HG03103 (cell line): ENCODE measurements around the gene CHD6.

Experiments used
- ATAC-seq: cut with Tn5 transposase; IDR thresholded peaks from one replicate; pipeline ENCODE4 v1.9.1; 2021; ENCODE audit warnings: low read depth; ENCODE audit not compliant: unreplicated experiment

CHD6 gene

DNA sequence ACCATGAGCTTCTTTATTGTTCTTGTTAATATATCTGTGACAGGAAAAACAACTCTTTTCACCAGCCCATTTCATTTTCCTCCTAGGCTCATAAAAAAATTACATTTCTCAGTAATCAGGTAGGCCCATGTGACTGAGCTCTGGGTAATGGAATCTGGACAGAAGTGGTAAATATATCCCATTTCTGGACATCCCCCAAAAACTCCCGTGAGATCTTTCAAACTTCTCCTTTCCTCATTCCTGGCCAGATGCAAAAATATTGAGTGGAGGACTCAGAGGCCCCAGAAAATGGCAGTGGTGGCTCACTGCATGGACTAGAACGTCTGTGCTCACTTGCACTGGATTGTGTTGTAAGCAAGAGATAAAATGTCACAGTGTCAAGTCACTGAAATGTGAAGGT is 3.8 kb upstream of the CHD6 start:
- ATAC-seq: no peak

DNA sequence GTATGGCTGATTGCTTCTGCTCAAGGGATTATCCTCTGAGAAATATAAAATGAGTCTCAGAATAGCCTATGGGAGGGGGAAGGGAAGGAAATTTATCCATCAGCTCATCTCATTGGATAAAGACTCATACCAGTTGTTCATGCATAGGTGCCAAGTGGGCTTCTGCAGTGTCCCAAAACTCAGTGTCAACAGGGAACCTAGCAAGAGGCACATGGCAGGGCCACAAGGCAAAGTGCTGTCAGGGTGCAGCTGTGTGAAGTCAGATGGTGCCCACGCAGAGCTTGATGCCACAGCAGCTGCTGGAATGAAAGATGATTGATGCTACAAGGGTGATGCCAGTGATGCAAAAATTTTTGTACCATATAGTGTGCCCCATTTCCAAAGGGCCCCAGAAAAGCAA is 3.2 kb upstream of the CHD6 start:
- ATAC-seq: no peak

DNA sequence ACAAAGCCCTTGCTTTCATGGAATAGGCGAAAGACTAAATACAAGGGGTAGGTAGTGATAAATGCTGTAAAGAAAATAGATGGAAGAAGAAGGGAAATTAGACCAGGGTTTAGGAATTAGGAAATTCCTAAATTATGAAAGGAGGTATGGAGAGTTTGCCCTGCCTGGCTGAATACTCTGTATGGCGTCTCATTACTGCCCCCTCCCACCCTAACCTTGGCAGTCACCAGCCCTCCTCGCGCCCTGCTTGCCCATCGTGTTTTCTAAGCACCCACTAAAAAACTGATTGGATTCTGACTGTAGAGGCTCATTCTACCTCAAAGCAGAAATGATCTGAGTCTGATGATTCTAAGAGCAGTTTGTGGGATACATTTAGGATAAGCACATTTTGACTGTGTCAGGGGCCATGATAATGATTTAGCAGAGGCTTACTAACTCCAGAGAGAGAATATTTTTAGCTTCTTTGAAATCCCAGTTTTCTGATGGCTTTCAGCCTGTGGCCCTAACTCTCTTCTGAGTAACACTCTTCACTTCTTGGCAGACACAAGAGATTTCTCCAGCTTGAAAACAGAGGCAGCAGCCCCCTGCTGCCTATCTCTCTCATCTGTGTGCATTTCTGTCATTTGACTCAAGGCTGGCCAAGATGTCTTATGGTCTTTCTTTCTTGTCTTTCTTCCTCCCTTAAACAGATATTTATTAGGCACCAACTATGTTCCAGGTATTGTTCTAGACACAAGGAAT is 1.4 kb upstream of the CHD6 start:
- ATAC-seq: no peak

DNA sequence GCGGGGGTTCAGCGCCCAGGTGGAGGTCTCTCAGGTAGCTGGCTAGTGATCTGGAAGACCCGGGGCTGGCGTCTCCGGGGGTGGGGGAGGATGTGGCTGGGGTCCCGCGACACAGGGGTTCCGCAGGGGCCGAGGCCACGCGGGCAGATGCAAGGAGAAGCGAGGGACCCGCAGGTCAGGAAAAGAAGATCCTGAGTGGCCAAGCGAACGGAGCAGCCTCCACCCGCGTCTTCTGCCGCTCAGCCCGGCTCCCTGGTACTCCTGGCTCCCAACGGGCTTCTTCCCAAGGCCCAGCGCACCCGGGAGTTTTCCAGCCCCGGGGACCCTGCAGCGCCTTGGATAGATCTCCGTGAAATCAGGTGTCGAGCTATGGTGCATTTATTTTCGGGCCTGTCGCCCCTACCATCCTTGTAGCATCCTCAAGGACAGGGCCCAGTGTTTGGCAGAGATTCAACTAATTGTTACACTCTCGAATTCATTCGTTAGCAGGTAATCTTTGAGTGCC is 682 bp upstream of the CHD6 start:
- no peak for ATAC-seq

DNA sequence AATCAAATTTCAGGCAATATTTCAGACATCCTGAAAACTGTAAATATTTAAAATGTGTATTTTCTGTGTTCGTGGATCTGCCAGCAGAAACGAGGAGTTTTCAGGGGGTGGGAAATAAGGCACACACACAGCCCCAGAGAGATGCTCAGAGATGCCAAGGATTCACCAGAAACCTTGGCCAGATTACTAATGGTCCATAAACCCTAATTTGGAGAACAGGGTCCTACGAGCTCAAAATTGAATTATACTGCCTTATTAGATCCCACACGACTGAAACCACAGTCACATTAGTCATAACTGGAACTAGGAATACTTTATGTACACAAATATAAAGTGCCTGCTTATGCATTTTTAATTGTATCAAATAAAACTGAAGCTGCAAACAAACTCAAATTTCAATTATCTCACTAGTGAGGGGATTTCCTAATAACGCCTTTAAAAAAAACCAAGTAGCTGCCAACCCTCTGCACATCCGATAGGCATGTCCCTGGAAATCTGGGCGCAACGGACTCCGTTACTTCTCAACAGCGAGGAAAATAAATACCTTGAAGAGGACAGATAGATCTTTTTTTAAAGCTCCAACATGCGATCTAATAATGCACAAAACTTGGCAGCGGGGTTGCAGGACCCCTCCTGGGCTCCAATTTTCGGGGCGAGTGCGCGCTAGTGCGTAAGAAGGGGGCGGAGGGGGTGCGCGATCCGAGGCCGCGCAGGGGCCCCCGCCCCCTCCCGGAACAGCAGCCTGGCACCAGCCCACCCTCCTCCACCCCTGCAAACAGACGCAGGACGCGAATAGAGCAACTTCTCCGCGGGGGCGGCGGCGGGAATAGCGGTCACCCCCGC is 897 bp downstream of the CHD6 start:
- peak; percentile 14 for ATAC-seq

DNA sequence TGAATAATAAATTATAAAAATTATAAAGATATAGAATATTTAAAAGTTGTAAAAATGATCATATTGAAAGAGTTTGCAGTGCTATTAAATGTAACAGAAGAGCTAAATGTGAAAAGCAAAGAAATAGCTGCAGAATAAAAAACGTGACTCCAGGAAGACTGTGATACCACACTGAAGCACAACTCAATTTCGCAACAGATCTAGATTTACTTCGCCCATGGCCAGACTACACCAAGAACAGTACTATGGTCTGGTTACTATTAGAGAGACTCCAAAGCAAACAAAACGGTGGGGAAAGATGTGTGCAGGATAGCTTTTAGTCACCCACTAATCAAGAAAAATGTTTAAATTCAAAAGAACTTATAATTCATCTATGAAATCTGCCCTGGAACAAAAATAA is 1.9 kb downstream of the CHD6 start:
- ATAC-seq: no peak

DNA sequence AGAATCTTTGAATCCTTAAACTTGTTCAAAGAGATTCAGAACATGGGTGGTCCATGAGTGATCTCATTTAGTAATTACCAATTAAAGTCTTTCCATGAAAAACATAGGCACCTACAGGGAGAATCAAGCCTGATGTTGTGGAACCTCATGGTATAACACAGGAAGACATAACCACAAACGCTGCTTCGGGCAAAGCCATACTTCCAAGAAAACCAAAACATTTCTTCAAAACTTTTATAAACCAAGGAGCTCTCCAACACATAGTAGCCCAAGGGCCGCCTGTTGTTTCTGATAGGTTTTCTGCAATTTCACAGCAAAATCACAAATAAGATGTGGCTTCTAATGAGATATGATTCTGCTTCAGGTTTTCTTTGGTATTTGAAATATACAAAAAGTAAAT is 2.5 kb downstream of the CHD6 start:
- ATAC-seq: no peak

DNA sequence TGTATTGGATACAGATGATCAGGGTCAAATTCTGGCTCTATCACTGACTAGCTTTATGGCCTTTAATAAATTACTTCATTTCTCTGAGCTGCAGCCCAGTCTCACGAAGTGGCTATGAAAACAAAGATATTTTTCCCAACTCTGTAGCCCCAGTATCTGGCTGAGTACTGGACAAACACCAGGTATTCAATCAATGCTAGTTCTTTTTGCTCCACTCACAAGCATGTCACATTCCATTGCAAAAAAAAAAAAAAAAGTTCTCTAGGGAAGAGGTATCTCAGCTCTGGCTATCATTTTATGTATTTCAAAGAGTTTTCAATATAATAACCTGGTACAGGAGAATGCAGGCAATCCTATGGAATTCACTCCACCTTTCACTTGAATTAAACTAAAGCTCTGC is 3.1 kb downstream of the CHD6 start:
- ATAC-seq: no peak

DNA sequence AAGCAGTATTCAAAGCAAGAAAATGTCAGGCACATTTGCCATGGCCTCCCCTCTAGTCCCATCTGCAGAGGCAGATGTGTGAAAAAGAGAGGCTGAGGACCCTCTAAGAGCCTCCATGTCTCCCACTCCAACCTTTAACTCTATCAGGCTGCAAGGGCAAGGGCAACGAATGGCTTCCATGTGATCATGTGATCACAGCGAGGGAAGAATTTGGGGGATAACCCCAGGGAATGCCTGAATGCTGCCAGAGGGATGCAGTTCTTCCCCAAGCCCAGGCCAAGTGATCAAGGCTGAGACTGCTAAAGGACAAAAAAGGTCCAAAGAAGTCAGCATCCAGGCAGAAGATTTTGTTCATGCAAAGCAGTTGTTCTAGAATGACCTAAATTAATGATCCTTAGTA is 4.9 kb downstream of the CHD6 start:
- no peak for ATAC-seq

DNA sequence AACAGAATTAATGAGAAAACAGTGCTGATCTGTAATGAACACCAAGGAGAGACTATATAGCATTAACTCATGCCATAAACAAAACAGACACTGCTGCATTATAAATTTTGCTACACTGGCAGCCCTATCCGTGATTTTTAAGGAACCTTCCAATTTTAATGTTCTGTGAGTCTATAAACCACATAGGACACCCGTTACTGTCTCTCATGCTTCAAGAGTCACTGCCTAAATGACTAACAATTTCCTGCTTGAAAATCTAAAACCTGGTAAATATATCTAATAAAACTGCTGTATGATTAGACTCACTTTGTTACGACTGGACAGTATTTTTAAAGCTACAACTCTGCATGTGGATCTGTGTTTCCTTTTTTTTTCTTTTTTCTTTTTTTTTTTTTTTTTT is 8.7 kb downstream of the CHD6 start:
- no peak for ATAC-seq

DNA sequence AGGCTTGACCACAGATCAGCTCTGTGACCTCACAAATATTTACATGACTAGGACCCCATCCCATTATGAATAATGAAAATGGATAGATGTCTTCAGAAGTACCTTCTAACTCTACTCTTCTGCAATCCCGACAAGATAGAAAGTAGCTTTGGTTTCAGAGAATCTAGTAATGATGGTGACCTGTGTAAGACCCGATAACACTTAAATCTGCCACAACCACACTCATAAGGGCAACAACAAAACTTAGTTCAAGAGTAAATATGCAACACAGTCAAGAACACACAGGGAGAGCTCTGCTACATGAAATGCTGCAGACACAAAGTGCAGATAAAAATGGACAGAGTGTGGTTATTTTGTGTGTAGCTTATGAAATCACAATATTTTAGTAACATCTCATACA is 9.6 kb downstream of the CHD6 start:
- peak; percentile 58 for ATAC-seq

DNA sequence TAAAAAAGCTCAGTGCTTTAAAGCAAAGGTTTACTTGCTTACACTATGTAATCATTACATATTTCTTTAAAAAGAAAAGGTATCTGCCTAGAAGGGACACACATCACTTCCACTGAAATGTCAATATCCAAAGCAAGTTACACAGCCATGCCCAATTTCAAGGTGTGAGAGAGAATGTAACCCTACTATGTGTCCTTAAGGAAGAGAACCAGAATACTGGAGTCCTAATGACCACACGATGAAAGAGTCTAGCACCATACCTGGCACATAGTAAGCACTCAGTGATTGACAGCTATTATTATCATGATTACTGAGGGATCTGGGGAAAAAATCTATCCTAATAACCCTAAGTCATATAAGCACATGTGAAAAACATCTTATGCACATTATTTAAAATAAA is 10.4 kb downstream of the CHD6 start:
- ATAC-seq: no peak

DNA sequence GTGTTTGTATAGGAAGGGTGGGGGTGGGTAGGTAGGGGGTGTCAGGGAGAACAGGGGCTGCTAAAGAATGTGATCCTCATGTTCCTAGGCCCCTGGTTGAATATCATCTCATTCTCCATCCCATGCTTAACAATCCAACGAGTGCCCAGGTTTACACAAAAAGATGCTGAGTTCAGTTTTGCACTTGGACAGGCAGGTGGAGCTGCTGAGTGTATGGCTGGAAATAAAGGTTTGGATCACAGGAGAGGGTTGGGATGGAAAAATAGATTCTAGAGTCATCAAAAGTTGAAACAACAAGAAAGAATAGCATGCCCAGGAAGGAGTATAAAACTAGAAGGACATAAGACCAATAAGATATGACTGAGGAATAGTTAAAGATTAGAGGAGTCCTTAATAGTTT is 14.2 kb downstream of the CHD6 start:
- no peak for ATAC-seq

DNA sequence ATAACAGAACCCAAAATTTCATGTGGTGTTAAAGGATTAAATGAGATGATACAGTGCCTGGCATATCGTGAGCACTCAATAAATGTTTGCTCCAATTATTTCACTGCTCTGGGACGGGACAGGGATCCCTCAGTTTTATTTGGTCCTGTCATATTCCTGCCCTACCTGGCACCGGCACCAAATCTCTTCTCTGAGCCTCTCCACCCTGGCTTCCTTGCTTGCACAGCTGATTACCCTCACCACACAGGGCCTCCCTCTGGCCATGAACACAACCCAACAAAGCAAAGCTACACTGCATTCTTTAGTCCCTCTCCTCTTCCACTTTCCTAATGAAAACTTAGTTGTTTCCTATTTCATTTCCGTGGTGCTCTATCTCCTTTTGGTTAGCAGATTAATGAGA is 16.4 kb downstream of the CHD6 start:
- no peak for ATAC-seq

DNA sequence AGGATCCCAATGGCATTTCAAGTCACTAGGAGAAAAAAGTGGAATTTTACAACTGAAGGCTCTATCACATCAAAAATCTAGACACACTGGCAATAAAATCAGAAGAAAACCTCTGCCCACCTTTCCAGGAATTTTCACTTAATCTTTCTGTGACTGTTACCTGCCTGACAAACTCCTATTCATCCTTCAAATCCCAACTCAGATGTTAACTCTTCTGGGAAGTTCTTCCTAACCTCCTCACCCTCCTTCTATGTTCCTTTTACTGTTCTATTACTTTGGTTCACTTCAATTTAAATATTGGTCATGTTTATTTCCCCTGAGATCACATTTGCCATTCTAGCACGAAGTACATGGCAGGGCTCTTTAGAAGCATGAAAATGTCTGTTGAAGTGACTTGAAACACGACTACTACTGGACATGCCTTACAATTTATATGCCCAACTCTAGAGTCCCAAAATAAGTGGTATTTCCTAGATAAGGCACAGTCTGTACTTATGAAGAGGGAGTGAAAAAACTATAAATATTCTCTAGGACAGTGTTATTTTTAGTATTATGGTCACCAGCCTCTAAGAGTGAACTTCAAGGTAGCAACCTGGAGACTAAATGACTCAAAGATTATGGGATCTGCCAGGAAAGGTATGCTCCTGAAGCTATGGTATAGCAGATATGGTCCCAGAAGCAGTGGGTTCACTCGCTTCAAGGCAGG is 17.1 kb downstream of the CHD6 start:
- no peak for ATAC-seq

DNA sequence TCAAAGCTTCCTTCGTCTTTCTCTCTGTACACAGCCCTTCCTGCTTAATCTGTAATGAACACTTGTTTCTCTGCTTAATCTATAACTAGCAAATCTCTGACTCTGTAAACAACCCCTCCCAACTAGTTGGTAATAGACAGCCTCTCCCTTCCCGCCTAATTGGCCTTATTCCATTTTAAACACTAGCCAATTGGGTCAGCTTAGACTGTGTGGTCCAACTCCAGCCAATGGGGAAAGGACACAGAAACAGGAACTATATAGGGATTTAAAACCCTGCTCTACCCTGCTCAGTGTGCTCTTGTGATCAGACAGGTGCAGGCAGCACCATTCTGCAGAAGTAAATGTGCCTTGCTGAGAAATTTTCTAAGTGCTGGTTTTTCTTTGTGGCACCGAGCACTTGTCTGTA is 18.5 kb downstream of the CHD6 start:
- ATAC-seq: no peak

DNA sequence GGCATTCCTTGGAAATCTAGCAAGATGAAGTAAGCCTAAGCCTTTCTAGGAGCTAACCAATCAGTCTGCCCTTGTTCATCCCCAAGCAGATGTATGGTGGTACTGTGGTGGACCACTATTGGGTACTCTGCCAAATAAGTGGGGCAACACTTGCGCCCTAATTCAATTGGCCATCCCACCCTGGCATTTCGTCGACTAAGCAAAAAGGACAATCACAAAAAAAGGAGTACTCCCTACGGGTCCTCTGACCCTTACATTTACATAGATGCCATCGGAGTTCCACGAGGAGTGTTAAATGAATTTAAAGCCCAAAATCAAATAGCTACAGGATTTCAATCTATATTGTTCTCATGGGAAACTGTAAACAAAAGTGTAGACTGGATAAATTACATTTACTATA is 19.5 kb downstream of the CHD6 start:
- ATAC-seq: no peak

DNA sequence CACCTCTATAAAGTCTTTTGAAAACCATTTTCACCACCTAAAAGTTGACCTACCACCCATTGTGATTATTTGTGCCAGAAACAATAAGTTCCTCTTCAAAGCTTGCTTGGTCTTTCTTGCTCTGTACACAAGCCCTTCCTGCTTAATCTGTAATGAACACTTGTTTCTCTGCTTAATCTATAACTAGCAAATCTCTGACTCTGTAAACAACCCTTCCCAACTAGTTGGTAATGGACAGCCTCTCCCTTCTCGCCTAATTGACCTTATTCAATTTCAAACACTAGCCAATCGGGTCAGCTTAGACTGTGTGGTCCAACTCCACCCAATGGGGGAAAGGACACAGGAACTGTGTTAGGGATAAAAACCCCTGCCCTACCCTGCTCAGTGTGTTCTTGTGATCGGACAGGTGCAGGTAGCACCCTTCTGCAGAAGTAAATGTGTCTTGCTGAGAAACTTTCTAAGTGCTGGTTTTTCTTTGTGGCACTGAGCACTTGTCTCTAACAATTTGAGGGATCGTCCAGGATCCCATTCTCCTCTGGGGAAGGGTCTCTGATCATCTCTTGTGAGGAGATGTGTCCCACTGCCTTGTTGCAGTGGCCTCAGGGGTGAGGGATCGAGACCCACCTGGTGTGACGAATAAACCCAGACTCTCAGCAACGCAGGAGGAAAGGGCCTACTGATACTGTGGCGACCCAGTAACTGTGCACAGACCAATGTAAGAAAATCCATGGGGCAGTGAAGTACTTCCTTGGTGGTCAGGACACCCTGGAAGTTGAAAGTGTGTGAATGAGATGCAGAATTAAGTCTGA is 23.5 kb downstream of the CHD6 start:
- no peak for ATAC-seq

DNA sequence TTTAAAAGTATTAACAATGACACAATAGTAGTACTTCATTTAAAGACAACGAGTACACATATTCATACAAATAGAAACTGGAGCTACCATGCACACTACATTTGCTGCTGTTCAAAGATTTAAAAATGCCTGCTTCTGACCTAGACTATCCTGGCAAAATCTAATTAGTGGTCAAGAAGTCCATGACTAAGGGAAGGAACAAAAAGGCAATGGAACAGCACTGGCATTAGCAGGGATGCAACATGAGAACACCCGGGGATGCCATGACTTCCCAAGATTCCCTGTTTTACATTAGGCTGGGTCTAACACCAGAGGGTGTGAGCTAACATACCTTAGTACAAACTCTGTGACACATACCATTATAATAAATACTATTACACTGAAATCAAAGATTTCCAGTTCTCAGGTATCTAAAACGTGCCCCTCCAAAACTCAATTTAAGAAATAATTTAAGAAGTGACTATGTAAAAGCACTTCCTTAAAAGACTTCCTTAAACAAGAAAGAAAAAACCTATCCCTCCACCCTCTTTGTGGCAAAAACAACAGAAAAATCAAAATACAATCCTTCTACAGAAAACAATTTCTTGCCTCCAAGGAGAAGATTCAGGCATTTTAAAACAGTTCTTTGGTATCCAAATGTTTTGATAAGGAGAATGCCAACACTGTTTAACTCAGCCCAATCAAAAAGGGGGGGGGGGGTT is 25.5 kb downstream of the CHD6 start:
- no peak for ATAC-seq

DNA sequence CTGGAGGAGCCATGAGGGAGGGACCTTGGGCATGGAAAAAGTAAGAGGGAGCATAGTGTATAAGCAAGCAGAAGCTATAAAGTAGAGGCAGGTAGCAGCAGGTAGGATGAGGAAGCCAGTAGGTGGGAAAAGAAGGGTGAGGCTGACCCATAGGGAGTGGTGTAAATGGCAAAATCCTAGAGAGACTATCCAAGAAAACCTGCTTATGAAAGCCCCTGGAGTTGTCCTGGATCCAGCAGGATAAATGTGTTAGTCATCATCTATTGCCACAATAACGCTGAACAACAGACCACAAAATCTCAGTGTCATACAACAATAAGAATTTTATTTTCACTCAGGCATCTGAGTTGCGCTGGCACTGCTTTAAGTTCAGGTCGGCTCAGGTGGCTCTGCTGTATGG is 30.2 kb downstream of the CHD6 start:
- ATAC-seq: no peak
